Epithelial cell of esophagus (primary cell): ENCODE results near the gene RASGRP2.

Experiments
- DNase-seq: peaks from one replicate; pipeline ENCODE4 v3.0.0; 2010; ENCODE audit warnings: low read depth
- H3K4me3 ChIP-seq: 2 replicates; pipeline ENCODE4 v1.5.1; 2011; ENCODE audit warnings: mild to moderate bottlenecking, low read length, control low read depth
- CTCF ChIP-seq: IDR thresholded peaks from 2 replicates; pipeline ENCODE4 v1.5.1; 2011; ENCODE audit warnings: low read depth, mild to moderate bottlenecking, low read length, control low read depth, inconsistent platforms; ENCODE audit not compliant: insufficient read depth; ENCODE audit errors: missing control alignments

Gene RASGRP2

GRCh38 chr11:64777449-64778222, 33.7 kb upstream of the RASGRP2 start:
- H3K4me3 ChIP-seq: peak overlapping the region; percentile 85
- TF ChIP-seq CTCF: no peak
- peak; percentile 82 for DNase-seq

DNA sequence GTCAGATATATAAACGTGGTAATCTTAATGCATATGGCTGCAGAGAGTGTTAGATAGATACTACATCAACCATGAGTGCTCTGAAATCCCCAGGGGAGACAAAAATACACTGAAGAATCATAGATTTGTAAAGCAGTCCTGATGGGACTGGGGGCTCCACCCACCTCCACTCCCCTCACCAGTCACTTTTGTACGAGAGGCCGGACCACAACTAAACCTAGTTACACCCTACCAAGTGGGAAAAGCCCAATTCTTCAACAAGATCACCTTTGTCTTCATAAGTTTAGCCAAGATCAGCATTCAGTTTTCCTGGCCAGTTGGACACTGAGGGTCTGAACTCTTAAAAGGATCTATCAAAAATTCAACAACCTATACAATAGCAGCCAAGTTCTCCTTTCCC, 32.9 kb upstream of the RASGRP2 start:
- DNase-seq: no peak

DNA sequence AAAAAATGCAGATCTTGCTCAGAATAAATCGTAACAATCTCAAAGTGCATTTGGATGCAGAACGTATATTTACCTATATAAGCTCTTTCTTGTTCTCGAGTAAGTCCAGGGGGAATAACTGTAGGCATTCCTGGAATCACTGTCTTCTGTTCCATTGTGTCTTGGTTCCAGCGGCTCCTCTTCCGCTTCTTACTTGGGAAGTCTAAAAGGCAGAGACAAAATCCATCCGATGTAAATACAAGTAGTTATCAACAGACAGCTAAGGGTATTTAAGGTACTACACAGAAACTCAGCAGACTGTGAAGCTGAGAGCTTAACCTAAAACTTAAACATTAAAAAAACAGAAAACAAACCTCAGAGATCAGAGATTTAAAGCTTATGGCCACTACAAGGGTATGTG, 32.5 kb upstream of the RASGRP2 start:
- peak overlapping the region; percentile 85 for H3K4me3 ChIP-seq
- DNase-seq: no peak
- no peak for TF ChIP-seq CTCF

More for the DNA sequence above, 32.9 kb upstream of the RASGRP2 start:
- peak overlapping the region; percentile 85 for H3K4me3 ChIP-seq
- no peak for TF ChIP-seq CTCF

DNA sequence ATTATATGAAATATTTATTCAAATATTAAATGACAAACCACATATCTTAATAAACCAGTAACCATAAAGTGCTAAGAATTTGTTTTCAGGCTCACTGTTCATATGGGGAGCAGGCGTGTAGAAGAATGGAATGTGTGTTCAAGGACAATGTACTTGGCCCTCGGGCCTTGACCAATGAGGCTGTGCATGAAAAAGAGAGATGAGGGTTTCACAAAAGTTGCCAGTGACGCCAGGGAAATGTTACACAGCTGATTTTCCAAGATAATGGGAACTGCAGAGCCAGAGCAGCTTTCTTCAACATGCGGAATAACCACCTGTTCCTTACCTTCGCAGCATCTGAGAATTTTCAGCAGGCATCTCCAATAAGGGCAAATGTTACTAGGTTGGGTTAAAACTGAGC, 30.2 kb upstream of the RASGRP2 start:
- DNase-seq: no peak
- H3K4me3 ChIP-seq: no peak overlapping the region
- TF ChIP-seq CTCF: no peak

DNA sequence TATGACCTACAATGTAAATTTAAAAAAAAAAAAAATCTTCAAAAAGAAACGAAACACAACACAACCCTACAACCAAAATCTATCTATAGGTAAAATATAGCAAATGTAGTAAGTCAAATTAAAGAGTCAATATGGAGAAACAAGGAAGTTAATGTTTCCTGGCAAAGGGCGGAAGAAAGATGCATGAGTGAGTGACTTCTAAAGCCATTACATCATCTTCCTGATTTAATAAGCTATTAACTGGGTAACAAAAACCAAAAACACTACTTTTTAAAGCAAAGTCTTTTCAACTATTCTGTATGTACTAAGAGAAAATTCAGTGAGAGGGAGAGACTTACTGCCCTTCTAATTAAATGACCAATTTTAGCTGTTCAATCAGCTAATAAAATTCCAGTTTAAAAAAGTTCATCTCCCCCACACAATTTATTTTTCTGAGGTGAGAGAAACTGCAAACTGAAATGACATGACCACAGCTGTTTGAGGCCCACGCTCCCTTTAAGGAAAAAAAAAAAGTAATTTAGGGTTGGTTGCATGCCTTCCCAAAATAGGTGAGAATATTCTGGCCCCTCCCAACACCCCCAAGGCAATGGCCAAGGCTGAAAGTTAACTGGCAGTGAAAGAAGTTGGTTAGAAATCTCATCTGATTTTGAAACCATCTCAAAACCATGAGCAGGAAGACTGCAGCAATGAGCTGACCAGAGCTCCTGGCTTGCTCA, 28.5 kb upstream of the RASGRP2 start:
- H3K4me3 ChIP-seq: no peak overlapping the region
- no peak for DNase-seq
- no peak for TF ChIP-seq CTCF

- no peak for DNase-seq
- H3K4me3 ChIP-seq: no peak overlapping the region
- TF ChIP-seq CTCF: no peak
Observed at GRCh38 chr11:64771861-64772260, 27.9 kb upstream of the RASGRP2 start.
